HG02610 (cell line): Measurements from ENCODE around the gene AMBP.

Experiments
- ATAC-seq: cut with Tn5 transposase; IDR thresholded peaks from one replicate; pipeline ENCODE4 v1.9.1; 2021; ENCODE audit warnings: mild to moderate bottlenecking, moderate library complexity; ENCODE audit not compliant: unreplicated experiment

The AMBP gene

GRCh38 chr9:114033397-114034103, 44.5 kb downstream of the AMBP start:
- ATAC-seq: no peak

- ATAC-seq: no peak
These were observed 45.9 kb downstream of the AMBP start for GRCh38 chr9:114031948-114032840.

GRCh38 chr9:114031037-114031630, 47.0 kb downstream of the AMBP start:
- no peak for ATAC-seq

GRCh38 chr9:114030364-114030763, 47.7 kb downstream of the AMBP start:
- ATAC-seq: no peak

- no peak for ATAC-seq
These were observed 48.6 kb downstream of the AMBP start for GRCh38 chr9:114029311-114030170.

- no peak for ATAC-seq
These were observed 49.5 kb downstream of the AMBP start for GRCh38 chr9:114028646-114029045.

GRCh38 chr9:114027863-114028465, 50.1 kb downstream of the AMBP start:
- no peak for ATAC-seq

GRCh38 chr9:114027159-114027862, 50.8 kb downstream of the AMBP start:
- ATAC-seq: no peak

GRCh38 chr9:114026335-114026734, 51.8 kb downstream of the AMBP start:
- no peak for ATAC-seq

GRCh38 chr9:114025760-114026159, 52.3 kb downstream of the AMBP start:
- no peak for ATAC-seq

- ATAC-seq: no peak
These were observed 52.8 kb downstream of the AMBP start for GRCh38 chr9:114025196-114025753.

- no peak for ATAC-seq
These were observed 54.1 kb downstream of the AMBP start for GRCh38 chr9:114023961-114024360.

- no peak for ATAC-seq
These were observed 56.5 kb downstream of the AMBP start for GRCh38 chr9:114021578-114021977.

GRCh38 chr9:114017741-114018715, 60.1 kb downstream of the AMBP start:
- no peak for ATAC-seq

- no peak for ATAC-seq
These were observed 61.3 kb downstream of the AMBP start for GRCh38 chr9:114016629-114017423.

GRCh38 chr9:114016101-114016500, 62.0 kb downstream of the AMBP start:
- no peak for ATAC-seq

GRCh38 chr9:114015607-114016006, 62.5 kb downstream of the AMBP start:
- ATAC-seq: no peak
